Measurements from ENCODE around the gene PODXL. TPM values are rescaled to one million over a fixed set of nuclear protein-coding genes. Genes with fewer than 3 reads are reported as not detected.

The PODXL gene
- total and polyA plus RNA-seq, 2 experiments from 2014 or later = 220 to 727 TPM

DNA sequence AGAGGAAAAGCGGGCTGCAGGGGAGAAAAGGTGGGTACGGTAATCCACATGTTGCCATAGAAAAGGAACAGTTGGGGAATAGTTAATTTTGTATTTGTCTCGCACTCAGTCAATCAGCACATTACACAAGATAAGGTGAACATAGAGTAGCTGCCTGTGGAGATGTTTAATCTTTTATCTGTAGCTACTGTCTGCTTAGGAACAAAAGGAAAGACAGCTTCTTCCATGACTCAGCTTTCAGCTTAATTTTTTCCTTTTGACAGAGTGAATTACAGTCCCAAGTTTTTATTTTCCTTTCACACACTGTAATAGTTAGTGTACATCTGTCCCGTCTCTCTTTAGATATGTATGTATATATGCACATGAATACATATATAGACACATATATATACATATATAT is 39.3 kb upstream of the PODXL start (continued):
- TF ChIP-seq, protein P1, sequence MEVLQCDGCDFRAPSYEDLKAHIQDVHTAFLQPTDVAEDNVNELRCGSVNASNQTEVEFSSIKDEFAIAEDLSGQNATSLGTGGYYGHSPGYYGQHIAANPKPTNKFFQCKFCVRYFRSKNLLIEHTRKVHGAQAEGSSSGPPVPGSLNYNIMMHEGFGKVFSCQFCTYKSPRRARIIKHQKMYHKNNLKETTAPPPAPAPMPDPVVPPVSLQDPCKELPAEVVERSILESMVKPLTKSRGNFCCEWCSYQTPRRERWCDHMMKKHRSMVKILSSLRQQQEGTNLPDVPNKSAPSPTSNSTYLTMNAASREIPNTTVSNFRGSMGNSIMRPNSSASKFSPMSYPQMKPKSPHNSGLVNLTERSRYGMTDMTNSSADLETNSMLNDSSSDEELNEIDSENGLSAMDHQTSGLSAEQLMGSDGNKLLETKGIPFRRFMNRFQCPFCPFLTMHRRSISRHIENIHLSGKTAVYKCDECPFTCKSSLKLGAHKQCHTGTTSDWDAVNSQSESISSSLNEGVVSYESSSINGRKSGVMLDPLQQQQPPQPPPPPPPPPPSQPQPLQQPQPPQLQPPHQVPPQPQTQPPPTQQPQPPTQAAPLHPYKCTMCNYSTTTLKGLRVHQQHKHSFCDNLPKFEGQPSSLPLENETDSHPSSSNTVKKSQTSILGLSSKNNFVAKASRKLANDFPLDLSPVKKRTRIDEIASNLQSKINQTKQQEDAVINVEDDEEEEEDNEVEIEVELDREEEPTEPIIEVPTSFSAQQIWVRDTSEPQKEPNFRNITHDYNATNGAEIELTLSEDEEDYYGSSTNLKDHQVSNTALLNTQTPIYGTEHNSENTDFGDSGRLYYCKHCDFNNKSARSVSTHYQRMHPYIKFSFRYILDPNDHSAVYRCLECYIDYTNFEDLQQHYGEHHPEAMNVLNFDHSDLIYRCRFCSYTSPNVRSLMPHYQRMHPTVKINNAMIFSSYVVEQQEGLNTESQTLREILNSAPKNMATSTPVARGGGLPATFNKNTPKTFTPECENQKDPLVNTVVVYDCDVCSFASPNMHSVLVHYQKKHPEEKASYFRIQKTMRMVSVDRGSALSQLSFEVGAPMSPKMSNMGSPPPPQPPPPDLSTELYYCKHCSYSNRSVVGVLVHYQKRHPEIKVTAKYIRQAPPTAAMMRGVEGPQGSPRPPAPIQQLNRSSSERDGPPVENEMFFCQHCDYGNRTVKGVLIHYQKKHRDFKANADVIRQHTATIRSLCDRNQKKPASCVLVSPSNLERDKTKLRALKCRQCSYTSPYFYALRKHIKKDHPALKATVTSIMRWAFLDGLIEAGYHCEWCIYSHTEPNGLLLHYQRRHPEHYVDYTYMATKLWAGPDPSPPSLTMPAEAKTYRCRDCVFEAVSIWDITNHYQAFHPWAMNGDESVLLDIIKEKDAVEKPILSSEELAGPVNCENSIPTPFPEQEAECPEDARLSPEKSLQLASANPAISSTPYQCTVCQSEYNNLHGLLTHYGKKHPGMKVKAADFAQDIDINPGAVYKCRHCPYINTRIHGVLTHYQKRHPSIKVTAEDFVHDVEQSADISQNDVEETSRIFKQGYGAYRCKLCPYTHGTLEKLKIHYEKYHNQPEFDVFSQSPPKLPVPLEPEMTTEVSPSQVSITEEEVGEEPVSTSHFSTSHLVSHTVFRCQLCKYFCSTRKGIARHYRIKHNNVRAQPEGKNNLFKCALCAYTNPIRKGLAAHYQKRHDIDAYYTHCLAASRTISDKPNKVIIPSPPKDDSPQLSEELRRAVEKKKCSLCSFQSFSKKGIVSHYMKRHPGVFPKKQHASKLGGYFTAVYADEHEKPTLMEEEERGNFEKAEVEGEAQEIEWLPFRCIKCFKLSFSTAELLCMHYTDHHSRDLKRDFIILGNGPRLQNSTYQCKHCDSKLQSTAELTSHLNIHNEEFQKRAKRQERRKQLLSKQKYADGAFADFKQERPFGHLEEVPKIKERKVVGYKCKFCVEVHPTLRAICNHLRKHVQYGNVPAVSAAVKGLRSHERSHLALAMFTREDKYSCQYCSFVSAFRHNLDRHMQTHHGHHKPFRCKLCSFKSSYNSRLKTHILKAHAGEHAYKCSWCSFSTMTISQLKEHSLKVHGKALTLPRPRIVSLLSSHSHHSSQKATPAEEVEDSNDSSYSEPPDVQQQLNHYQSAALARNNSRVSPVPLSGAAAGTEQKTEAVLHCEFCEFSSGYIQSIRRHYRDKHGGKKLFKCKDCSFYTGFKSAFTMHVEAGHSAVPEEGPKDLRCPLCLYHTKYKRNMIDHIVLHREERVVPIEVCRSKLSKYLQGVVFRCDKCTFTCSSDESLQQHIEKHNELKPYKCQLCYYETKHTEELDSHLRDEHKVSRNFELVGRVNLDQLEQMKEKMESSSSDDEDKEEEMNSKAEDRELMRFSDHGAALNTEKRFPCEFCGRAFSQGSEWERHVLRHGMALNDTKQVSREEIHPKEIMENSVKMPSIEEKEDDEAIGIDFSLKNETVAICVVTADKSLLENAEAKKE (CRISPR knock-in tag; IDR thresholded peaks at IDR 0.05) = no peak
- TF ChIP-seq EZH2 (IDR thresholded peaks at IDR 0.05; ENCODE audit: low read depth, unreplicated experiment) (no peak), JUNB (IDR thresholded peaks at IDR 0.05; ENCODE audit: unreplicated experiment) (no peak), EZH2phosphoT487 (IDR thresholded peaks at IDR 0.05; ENCODE audit: unreplicated experiment) (no peak), STAT1 (IDR thresholded peaks at IDR 0.05; ENCODE audit: unreplicated experiment) (no peak)
- TF ChIP-seq, protein P2, sequence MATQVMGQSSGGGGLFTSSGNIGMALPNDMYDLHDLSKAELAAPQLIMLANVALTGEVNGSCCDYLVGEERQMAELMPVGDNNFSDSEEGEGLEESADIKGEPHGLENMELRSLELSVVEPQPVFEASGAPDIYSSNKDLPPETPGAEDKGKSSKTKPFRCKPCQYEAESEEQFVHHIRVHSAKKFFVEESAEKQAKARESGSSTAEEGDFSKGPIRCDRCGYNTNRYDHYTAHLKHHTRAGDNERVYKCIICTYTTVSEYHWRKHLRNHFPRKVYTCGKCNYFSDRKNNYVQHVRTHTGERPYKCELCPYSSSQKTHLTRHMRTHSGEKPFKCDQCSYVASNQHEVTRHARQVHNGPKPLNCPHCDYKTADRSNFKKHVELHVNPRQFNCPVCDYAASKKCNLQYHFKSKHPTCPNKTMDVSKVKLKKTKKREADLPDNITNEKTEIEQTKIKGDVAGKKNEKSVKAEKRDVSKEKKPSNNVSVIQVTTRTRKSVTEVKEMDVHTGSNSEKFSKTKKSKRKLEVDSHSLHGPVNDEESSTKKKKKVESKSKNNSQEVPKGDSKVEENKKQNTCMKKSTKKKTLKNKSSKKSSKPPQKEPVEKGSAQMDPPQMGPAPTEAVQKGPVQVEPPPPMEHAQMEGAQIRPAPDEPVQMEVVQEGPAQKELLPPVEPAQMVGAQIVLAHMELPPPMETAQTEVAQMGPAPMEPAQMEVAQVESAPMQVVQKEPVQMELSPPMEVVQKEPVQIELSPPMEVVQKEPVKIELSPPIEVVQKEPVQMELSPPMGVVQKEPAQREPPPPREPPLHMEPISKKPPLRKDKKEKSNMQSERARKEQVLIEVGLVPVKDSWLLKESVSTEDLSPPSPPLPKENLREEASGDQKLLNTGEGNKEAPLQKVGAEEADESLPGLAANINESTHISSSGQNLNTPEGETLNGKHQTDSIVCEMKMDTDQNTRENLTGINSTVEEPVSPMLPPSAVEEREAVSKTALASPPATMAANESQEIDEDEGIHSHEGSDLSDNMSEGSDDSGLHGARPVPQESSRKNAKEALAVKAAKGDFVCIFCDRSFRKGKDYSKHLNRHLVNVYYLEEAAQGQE (IDR thresholded peaks at IDR 0.05; ENCODE audit: unreplicated experiment) = no peak
